ENCODE results near the gene GIT1.

Gene GIT1

DNA sequence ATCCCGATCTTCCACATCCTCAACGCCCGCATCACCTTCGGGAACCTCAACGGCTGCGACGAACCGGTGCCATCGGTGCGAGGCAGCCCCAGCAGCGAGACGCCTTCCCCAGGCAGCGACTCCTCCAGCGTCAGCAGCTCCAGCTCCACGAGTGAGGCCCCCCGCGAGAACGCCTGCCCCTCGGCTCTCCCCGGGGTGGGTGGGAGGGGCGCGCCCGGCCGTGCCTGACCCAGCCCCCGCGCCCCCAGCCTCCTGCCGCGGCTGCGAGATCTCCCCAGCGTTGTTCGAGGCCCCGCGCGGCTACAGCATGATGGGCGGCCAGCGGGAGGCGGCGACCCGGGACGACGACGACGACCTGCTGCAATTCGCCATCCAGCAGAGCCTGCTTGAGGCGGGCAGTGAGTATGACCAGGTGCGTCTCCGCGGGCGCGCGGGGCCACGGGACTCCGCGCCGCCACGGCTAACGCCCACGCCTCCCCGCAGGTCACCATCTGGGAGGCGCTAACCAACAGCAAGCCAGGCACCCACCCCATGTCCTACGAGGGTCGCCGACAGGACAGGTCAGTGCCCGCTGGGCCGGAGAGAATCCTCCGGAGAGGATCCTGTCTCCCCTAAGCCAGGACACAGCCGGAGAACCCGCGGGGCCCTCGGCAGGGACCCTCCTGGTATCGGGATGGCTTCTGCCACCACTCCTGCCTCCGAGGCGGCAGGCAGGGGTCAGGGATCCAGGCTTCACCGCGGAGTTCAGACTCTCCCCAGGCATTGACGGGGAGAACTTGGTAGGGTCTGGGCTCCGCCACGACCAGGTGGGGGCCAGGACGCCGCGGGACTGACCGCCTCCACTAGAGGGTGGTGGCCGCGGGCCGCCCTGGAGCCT lies 23.2 kb upstream of the GIT1 start:
- no peak for TF ChIP-seq CTCF (IDR thresholded peaks at IDR 0.05; ENCODE audit: extremely low read depth, insufficient read depth, missing control alignments)
- in situ Hi-C loops (cut with MboI; ENCODE audit: low pct_unique_long_range_greater_than_20kb, low sequenced_read_pairs, unreplicated experiment) = no loop called here
- DNase-seq (ENCODE audit: low spot score) = no peak

DNA sequence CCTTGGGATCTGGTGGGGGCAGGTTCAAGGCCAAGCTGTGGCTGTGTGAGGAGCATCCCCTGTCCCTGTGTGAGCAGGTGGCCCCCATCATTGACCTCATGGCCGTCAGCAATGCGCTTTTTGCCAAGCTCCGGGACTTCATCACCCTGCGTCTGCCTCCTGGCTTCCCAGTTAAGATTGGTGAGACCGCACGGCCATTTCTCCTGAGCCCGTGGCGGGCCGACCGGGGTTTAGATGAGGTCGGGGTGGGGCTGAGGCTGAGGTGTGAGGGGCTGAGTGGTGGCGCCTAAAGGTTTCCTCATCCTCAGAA lies 22.6 kb upstream of the GIT1 start:
- in situ Hi-C loops (cut with MboI; ENCODE audit: low pct_unique_long_range_greater_than_20kb, low sequenced_read_pairs, unreplicated experiment) = no loop called here
- DNase-seq (ENCODE audit: low spot score) = no peak
- TF ChIP-seq CTCF (IDR thresholded peaks at IDR 0.05; ENCODE audit: extremely low read depth, insufficient read depth, missing control alignments) = no peak

GRCh38 chr17:29611351-29612093 lies 22.1 kb upstream of the GIT1 start:
- no peak for DNase-seq (ENCODE audit: low spot score)
- no peak for TF ChIP-seq CTCF (IDR thresholded peaks at IDR 0.05; ENCODE audit: extremely low read depth, insufficient read depth, missing control alignments)
- in situ Hi-C loops (cut with MboI; ENCODE audit: low pct_unique_long_range_greater_than_20kb, low sequenced_read_pairs, unreplicated experiment) = no loop called here

- TF ChIP-seq CTCF (IDR thresholded peaks at IDR 0.05; ENCODE audit: extremely low read depth, insufficient read depth, missing control alignments) = no peak
- DNase-seq (ENCODE audit: low spot score) = no peak
- in situ Hi-C loops (cut with MboI; ENCODE audit: low pct_unique_long_range_greater_than_20kb, low sequenced_read_pairs, unreplicated experiment) = no loop called here
Measured at GRCh38 chr17:29610395-29610794, 20.9 kb upstream of the GIT1 start.

- TF ChIP-seq CTCF (IDR thresholded peaks at IDR 0.05; ENCODE audit: extremely low read depth, insufficient read depth, missing control alignments) = no peak
- no peak for DNase-seq (ENCODE audit: low spot score)
- in situ Hi-C loops (cut with MboI; ENCODE audit: low pct_unique_long_range_greater_than_20kb, low sequenced_read_pairs, unreplicated experiment) = no loop called here
Measured at GRCh38 chr17:29608986-29609385, 19.5 kb upstream of the GIT1 start.

GRCh38 chr17:29607557-29608195 lies 18.2 kb upstream of the GIT1 start:
- TF ChIP-seq CTCF (IDR thresholded peaks at IDR 0.05; ENCODE audit: extremely low read depth, insufficient read depth, missing control alignments) = no peak
- no peak for DNase-seq (ENCODE audit: low spot score)
- in situ Hi-C loops (cut with MboI; ENCODE audit: low pct_unique_long_range_greater_than_20kb, low sequenced_read_pairs, unreplicated experiment) = no loop called here

Data from GM13977 (cell line).